ENCODE results near the gene MCC. TPM values are rescaled to one million over a fixed set of nuclear protein-coding genes. Genes with fewer than 3 reads are reported as not detected.

MCC gene
- total and polyA plus RNA-seq, 2 of the 4 experiments (the other 2 are of a cell fraction), result 5.0 to 20.6 TPM

GRCh38 chr5:113005454-113005853, 482.8 kb downstream of the MCC start:
- in situ Hi-C loops (cut with MboI; ENCODE audit: low sequenced_read_pairs), result no loop called here
- Histone ChIP-seq H3K9me1 (ENCODE audit: insufficient read depth, low read length) (peaks cover 4% of the 10 kb centered on the region; the same call in 1 of the 2 replicates), H2BK5ac (ENCODE audit: low read depth, low read length, poor library complexity, severe bottlenecking) (no peak overlapping the region), H3K27me3 (ENCODE audit: control insufficient read depth, insufficient read depth, low read length) (no peaks in the 10 kb centered on the region), H3K27ac (ENCODE audit: insufficient read depth, low read length) (no peak overlapping the region), H4K91ac (ENCODE audit: insufficient read depth, low read depth, low read length) (no peak overlapping the region), H3K4ac (ENCODE audit: low read depth, low read length) (no peak overlapping the region), H3K23ac (ENCODE audit: low read depth, low read length) (no peak overlapping the region), H3K18ac (ENCODE audit: low read depth, low read length) (no peak overlapping the region), H3K9me3 (ENCODE audit: control insufficient read depth, insufficient read depth, low read length) (no peaks in the 10 kb centered on the region), H2BK120ac (ENCODE audit: low read depth, low read length) (no peak overlapping the region), H2AK9ac (replicated peaks; ENCODE audit: low read depth, low read length, poor library complexity) (no peak overlapping the region), H3K4me1 (ENCODE audit: control insufficient read depth, insufficient read depth, low read length) (0 out of 2 replicates have a peak, but pooled peaks cover 2% of the 10 kb centered on the region), H4K20me1 (ENCODE audit: insufficient read depth, low read length) (no peaks in the 10 kb centered on the region), H2AFZ (replicated peaks; ENCODE audit: low read length, poor library complexity) (no peak overlapping the region), H3K56ac (ENCODE audit: extremely low read depth, insufficient read depth, low read length) (no peak overlapping the region), H3K9ac (ENCODE audit: low read depth, low read length) (no peak overlapping the region), H3K14ac (replicated peaks; ENCODE audit: low read depth, low read length) (no peak overlapping the region), H2BK20ac (ENCODE audit: low read depth, low read length) (no peak overlapping the region), H3K79me1 (ENCODE audit: low read depth in 1 of 2, low read length in 2 of 2) (peaks cover 20 to 29% of the 10 kb centered on the region in 2 experiments), H2AK5ac (ENCODE audit: low read depth, low read length) (no peak overlapping the region), H4K5ac (ENCODE audit: low read depth, low read length) (no peak overlapping the region), H2BK15ac (ENCODE audit: low read depth, low read length) (no peak overlapping the region), H4K8ac (ENCODE audit: low read depth in 2 of 2, low read length in 2 of 2) (no peak overlapping the region), H3K36me3 (ENCODE audit: control insufficient read depth, insufficient read depth, low read length) (peaks cover 36% of the 10 kb centered on the region), H3K4me3 (ENCODE audit: insufficient read depth, low read depth, low read length) (no peak overlapping the region), H3K4me2 (ENCODE audit: low read depth, low read length) (no peak overlapping the region)
- DNase-seq (peak; percentile 67), ATAC-seq (ENCODE audit: low read depth) (peak; percentile 24; the same call in 1 of the 2 replicates)
- dilution Hi-C loops (cut with HindIII; ENCODE audit: low sequenced_read_pairs, unreplicated experiment), result no loop called here
- peak; percentile 46; the same call in 1 of the 2 replicates for TF ChIP-seq CEBPB (IDR thresholded peaks at IDR 0.05; ENCODE audit: low read depth, low read length)
- peak; percentile 62 for TF ChIP-seq NFE2L2 (IDR thresholded peaks at IDR 0.05; ENCODE audit: low read depth, low read length)
- TF ChIP-seq CHD1 (IDR thresholded peaks at IDR 0.05; ENCODE audit: low read depth, low read length), result no peak
- CTCF ChIA-PET, result interaction anchor here (0.7 to 1.4 kb wide), 2 partner anchors 9 to 64 kb away, joined by 3 to 4 read pairs; no protein-coding TSS in a partner anchor
- no TSS peak for BruUV-seq (replicated peaks)
- WGBS, 2 experiments (ENCODE audit: extremely low coverage in 2 of 2, insufficient read length in 1 of 2), result no CpG with 5 or more reads among the region's 1 CpG
- POLR2A ChIA-PET (ENCODE audit: unreplicated experiment), result no interaction called here
- intact Hi-C loops (cut with micrococcal nuclease), result no loop called here
